ENCODE measurements around the gene SCO2. TPM values are rescaled to one million over a fixed set of nuclear protein-coding genes. Genes with fewer than 3 reads are reported as not detected.

The SCO2 gene
- total and polyA plus RNA-seq, 11 donors: 0.67 to 2.6 (median 1.1) TPM; not detected in 6

DNA sequence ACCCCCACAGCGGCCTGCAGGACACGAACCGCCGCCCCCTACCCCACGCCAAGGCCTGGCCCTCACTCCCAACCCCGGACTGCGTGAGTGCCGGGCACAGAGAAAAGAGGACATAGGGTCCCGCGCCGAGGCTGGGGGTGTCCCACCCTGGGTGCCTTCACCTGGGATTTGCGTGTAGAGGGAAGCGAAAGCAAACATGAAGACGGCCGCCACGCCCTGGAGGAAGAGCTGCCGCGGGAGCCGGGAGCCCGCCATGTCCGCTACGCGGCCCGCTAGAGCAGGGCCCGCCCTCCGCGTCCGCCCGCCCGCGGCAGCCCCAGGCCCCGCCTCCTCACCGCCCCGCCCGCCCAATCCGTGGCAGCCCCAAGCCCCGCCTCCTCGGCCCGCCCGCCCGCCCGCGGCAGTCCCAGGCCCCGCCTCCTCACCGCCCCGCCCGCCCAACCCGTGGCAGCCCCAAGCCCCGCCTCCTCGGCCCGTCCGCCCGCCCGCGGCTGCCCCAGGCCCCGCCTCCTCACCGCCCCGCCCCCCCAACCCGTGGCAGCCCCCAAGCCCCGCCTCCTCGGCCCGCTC lies 17.9 kb downstream of the SCO2 start, which contains the start of gene LMF2:
Gene LMF2 (minus strand): TSS at position 282 of the 570 bp plus-strand sequence. CDS start 27 bp downstream, at position 255.
- Histone ChIP-seq H3K36me3 (peaks cover 0 to 45% (median 35%) of the 10 kb centered on the region in 9 donors), H3K27me3 (no peaks in the 10 kb centered on the region), H3K4me3 (peak within 1 kb of the TSS; percentile 80 to 100 (median 96)), H3K4me1 (peaks cover 8 to 31% (median 23%) of the 10 kb centered on the region in 12 donors), H3K9me3 (no peaks in the 10 kb centered on the region), H3K27ac (peak within 1 kb of the TSS; percentile 86 to 98 (median 93))
- intact Hi-C loops (cut with DNase I): loop anchor here in 4 of 10 donors (2.0 to 10.0 kb wide), 5 partner anchors 33 to 263 kb away; partner anchors contain the start of genes HDAC10 (in 2 of the 4), CHKB (in 1 of the 4), SBF1 (in 1 of the 4) and SYCE3 (in 1 of the 4)
- TF ChIP-seq POLR2A (IDR thresholded peaks at IDR 0.05): peak in 1 of 2 donors; percentile 65
- TF ChIP-seq, protein P1, sequence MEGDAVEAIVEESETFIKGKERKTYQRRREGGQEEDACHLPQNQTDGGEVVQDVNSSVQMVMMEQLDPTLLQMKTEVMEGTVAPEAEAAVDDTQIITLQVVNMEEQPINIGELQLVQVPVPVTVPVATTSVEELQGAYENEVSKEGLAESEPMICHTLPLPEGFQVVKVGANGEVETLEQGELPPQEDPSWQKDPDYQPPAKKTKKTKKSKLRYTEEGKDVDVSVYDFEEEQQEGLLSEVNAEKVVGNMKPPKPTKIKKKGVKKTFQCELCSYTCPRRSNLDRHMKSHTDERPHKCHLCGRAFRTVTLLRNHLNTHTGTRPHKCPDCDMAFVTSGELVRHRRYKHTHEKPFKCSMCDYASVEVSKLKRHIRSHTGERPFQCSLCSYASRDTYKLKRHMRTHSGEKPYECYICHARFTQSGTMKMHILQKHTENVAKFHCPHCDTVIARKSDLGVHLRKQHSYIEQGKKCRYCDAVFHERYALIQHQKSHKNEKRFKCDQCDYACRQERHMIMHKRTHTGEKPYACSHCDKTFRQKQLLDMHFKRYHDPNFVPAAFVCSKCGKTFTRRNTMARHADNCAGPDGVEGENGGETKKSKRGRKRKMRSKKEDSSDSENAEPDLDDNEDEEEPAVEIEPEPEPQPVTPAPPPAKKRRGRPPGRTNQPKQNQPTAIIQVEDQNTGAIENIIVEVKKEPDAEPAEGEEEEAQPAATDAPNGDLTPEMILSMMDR (IDR thresholded peaks at IDR 0.05): peak in 2 of 12 donors; percentile 15 to 20
- DNase-seq (peak; percentile 91 to 95 (median 93)), ATAC-seq (peak; percentile 71 to 85 (median 84))
- WGBS, 4 donors: 0 to 1% (median 1%) methylated on average over 11 to 61 of the region's 62 CpGs

DNA sequence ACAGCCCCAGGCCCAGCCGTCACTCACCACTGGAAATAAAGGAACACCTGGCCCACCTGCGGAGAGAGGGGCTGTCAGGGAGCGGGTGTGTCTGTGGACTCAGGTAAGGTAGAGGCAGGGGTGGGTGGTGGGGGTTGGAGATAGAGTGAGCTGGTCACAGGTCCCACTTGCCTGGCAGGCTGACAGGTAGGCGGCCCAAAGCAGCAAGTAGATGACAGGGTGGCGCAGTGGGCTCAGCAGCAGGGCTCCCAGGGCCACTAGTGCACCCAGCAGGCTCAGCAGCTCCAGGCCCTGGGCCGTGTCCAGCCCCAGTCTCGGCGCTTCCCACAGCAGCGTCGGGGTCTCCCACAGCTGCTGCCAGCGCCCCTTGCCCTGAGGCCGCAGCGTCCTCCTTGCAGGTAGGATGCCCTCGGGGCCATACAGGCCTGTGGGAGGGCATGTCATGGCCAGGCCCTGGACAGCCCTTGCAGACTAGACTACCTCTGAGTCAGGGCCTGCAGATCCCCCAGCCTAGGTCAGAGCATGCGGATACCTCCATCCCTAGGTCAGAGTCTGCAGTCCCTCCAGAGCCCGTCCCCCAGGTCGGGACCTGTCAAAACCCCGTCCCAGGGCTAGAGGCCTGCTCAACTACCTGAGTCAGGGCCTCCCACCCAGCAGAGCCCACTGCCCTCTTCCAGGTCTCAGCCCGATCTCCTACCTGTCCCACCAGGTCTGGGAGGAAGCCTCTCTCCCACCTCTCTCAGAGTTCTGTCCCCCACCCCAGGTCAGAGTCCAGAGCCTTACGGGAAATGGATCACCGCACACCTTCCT lies 18.6 kb downstream of the SCO2 start:
- Histone ChIP-seq H3K36me3 (peaks cover 0 to 48% (median 36%) of the 10 kb centered on the region in 9 donors), H3K27me3 (no peaks in the 10 kb centered on the region), H3K4me1 (peaks cover 8 to 31% (median 23%) of the 10 kb centered on the region in 12 donors), H3K4me3 (peak overlapping the region; percentile 49 to 100 (median 96)), H3K27ac (peak overlapping the region; percentile 75 to 98 (median 93)), H3K9me3 (no peaks in the 10 kb centered on the region)
- peak in 1 of 5 donors; percentile 42 for DNase-seq
- intact Hi-C loops (cut with DNase I): loop anchor here in 4 of 10 donors (2.0 to 10.0 kb wide), 5 partner anchors 32 to 262 kb away; partner anchors contain the start of genes HDAC10 (in 2 of the 4), CHKB (in 1 of the 4), SBF1 (in 1 of the 4) and SYCE3 (in 1 of the 4)
- peak in 3 of 4 donors; percentile 2 to 9 (median 3) for ATAC-seq
- 25 to 32% (median 30%) methylated on average over 12 to 21 of the region's 21 CpGs for WGBS, 4 donors
- TF ChIP-seq POLR2A (IDR thresholded peaks at IDR 0.05): no peak
- TF ChIP-seq, protein P1 (IDR thresholded peaks at IDR 0.05): no peak

DNA sequence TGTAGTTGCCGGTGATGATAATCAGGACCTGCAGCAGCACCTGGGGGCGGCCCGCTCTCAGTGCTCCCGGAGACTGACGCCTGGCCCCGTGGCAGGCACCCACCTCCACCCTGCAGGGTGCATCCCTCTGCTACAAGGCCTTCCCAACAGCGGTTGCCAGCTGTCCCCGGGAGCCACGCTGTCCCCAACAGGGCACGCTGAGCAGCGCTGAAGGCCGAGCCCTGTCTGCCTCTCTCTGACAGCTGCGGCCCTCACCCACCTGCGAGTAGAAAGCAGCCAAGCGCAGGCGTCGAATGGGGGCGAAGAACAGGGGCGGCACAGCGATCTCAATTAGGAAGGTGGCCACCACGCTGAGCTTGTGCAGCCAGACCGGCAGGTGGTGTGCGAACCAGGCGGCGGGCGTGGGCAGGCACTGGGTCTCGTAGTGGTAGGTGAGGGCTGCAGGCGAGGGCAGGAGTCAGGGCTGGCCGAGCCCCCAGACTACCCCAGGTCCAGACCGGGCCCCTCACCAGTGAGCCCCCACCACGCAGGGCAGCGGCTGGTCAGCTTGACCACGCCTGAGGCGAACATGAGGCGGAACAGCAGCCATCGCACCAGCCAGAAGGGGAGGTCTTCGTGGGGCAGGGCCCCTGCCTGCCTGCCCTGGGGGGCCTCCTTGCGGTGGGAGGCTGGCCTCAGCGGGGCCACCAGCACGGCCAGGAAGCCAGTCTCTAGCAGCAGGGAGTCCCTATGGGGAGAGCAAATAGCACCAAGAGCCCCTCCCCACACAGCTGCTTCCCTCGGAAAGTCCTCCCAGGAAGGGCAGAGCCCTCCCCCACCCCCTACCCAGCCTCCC lies 19.4 kb downstream of the SCO2 start:
- Histone ChIP-seq H3K27me3 (no peaks in the 10 kb centered on the region), H3K27ac (no peak overlapping the region), H3K36me3 (peaks cover 0 to 47% (median 36%) of the 10 kb centered on the region in 9 donors), H3K4me1 (peaks cover 8 to 31% (median 23%) of the 10 kb centered on the region in 12 donors), H3K4me3 (peak overlapping the region in 10 of 12 donors; percentile 81 to 100 (median 96)), H3K9me3 (no peaks in the 10 kb centered on the region)
- no peak for DNase-seq
- WGBS, 4 donors: 83 to 95% (median 90%) methylated on average over 29 to 41 of the region's 41 CpGs
- ATAC-seq: no peak
- intact Hi-C loops (cut with DNase I): loop anchor here in 4 of 10 donors (2.0 to 10.0 kb wide), 5 partner anchors 31 to 261 kb away; partner anchors contain the start of genes HDAC10 (in 2 of the 4), CHKB (in 1 of the 4), SBF1 (in 1 of the 4) and SYCE3 (in 1 of the 4)
- TF ChIP-seq POLR2A (IDR thresholded peaks at IDR 0.05): no peak
- TF ChIP-seq, protein P1 (IDR thresholded peaks at IDR 0.05): no peak

All from heart left ventricle (tissue), 16 donors.